GM23248 (cell line): ENCODE measurements around the gene DGKE.

Experiments
- EZH2 ChIP-seq: fragments of 200-600 bp; sonication (generic); IDR thresholded peaks from 2 replicates; pipeline ENCODE4 v1.6.1; 2018; ENCODE audit warnings: antibody characterized with exemption, mild to moderate bottlenecking; ENCODE audit not compliant: insufficient read depth, poor library complexity, severe bottlenecking
- EZH2phosphoT487 ChIP-seq: fragments of 200-600 bp; sonication (generic); IDR thresholded peaks from 2 replicates; pipeline ENCODE4 v1.6.1; 2018; ENCODE audit warnings: antibody characterized with exemption, moderate library complexity, mild to moderate bottlenecking, low read depth; ENCODE audit not compliant: insufficient read depth

GRCh38 chr17:56810891-56811775 is 22.8 kb upstream of the DGKE start:
- TF ChIP-seq EZH2phosphoT487 = no peak
- TF ChIP-seq EZH2 = no peak
